Coronary artery (tissue), 2 donors: Measurements from ENCODE around the gene KRT82.

ENCODE experiments used
- DNase-seq: peaks from one replicate; pipeline ENCODE4 v3.0.0-alpha.2; 2017; ENCODE audit warnings: low spot score
- H3K27ac ChIP-seq, 2 donors: fragments of 200-600 bp; sonication (generic); one replicate each; pipeline ENCODE4 v1.5.1; 2016 to 2019
- H3K4me3 ChIP-seq: fragments of 200-600 bp; sonication (generic); 2 replicates; pipeline ENCODE4 v1.5.1; 2016; ENCODE audit warnings: mild to moderate bottlenecking, moderate library complexity
- TF ChIP-seq, protein P1 (sequence below): fragments of 200-600 bp; sonication (generic); IDR thresholded peaks from one replicate; pipeline ENCODE4 v1.5.1; 2019; ENCODE audit warnings: antibody characterized with exemption

The KRT82 gene

GRCh38 chr12:52427083-52427482, 20.9 kb upstream of the KRT82 start:
- TF ChIP-seq, protein P1, sequence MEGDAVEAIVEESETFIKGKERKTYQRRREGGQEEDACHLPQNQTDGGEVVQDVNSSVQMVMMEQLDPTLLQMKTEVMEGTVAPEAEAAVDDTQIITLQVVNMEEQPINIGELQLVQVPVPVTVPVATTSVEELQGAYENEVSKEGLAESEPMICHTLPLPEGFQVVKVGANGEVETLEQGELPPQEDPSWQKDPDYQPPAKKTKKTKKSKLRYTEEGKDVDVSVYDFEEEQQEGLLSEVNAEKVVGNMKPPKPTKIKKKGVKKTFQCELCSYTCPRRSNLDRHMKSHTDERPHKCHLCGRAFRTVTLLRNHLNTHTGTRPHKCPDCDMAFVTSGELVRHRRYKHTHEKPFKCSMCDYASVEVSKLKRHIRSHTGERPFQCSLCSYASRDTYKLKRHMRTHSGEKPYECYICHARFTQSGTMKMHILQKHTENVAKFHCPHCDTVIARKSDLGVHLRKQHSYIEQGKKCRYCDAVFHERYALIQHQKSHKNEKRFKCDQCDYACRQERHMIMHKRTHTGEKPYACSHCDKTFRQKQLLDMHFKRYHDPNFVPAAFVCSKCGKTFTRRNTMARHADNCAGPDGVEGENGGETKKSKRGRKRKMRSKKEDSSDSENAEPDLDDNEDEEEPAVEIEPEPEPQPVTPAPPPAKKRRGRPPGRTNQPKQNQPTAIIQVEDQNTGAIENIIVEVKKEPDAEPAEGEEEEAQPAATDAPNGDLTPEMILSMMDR, result no peak

GRCh38 chr12:52426034-52426433, 19.9 kb upstream of the KRT82 start:
- no peak for DNase-seq
- TF ChIP-seq, protein P1, result no peak
- Histone ChIP-seq H3K4me3 (no peak overlapping the region), H3K27ac (no peak overlapping the region)

More at GRCh38 chr12:52427083-52427482, 20.9 kb upstream of the KRT82 start:
- H3K27ac ChIP-seq, result no peak overlapping the region
- H3K4me3 ChIP-seq, result no peak overlapping the region
- no peak for DNase-seq

DNA sequence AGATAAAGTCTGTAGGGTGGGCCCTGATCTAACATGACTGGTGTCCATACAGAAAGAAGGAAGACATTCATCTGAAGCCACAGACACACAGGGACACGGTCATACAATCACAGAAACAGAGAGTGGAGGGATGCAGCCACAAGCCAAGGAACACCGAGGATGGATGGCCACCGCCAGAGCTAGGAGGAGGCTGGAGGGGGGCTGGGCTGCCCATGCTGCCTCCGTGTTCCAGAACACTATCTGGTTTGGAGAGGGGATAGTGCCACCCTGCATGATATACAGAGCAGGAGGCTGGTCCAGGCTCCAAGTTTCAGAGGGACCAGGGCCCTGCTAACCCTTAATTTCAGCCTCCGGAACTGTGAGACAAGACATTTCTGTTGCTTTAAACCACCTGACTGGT, 19.3 kb upstream of the KRT82 start:
- DNase-seq, result no peak
- TF ChIP-seq, protein P1, result no peak
- H3K4me3 ChIP-seq, result no peak overlapping the region

DNA sequence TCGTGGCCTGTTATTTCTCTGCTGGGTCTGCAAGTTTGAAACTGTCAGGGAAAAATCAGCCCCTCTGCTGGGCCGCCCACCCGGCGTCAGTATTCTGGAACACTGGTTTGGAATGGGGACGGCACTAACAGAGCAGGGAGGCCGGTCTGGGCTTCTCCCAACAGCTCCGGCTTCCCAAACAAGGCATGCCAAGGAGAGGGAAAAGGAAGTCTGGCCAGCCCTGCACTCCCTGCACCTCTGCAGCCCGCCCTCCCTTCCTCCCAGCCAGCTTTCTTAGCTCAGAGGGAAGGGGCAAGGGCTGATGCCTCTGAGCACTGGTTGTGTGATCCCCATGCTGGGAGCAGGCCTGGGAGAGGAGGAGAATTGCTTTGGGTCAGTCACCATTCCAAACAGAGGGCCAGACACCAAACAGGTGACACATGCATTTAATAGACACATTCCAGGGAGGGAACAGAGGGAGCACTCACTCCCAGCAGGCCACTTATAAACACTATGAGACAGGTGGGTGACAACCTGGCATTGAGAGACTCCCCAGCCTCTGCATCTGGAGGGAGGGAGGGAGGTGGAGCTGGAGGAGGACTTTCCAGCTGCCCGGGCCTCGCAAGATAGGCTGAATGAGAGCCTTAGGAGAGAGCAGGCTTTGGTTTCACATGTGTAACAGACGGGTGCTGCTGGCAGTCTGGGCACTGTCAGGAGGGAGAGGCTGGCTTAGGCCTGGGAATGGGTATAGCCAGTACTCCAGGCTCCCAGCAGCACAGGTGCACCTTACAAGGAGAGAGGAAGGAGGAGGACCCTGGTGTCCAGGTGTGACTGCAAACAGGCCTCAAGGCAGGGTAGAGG, 17.7 kb upstream of the KRT82 start:
- DNase-seq, result no peak
- peak overlapping the region in 1 of 2 donors; percentile 26 for H3K27ac ChIP-seq
- TF ChIP-seq, protein P1, result no peak
- H3K4me3 ChIP-seq, result no peak overlapping the region

More for the DNA sequence above, 19.3 kb upstream of the KRT82 start:
- H3K27ac ChIP-seq, result no peak overlapping the region

DNA sequence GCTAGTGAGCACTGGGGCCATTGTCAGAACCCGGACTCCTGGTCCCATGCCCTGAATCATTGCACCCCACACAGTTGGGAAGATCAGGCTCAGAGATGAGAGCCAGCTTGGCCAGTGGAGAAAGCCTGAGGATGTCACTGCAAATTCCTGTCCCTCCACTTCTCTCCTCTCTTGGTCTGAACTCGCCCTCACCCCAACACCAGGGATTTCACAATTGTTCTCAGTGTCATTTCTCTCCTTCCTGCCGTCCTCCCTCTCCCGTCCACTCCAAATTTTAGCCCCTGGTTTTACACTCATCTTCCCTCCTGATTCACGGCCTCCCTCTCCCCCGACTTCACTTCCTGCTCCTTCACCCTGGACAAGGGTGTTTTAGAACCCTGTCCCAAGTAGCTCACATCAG, 16.9 kb upstream of the KRT82 start:
- peak overlapping the region in 1 of 2 donors; percentile 26 for H3K27ac ChIP-seq
- H3K4me3 ChIP-seq, result no peak overlapping the region
- TF ChIP-seq, protein P1, result no peak
- no peak for DNase-seq

GRCh38 chr12:52419656-52420055, 13.5 kb upstream of the KRT82 start:
- Histone ChIP-seq H3K27ac (no peak overlapping the region), H3K4me3 (no peak overlapping the region)
- no peak for DNase-seq
- TF ChIP-seq, protein P1, result no peak

DNA sequence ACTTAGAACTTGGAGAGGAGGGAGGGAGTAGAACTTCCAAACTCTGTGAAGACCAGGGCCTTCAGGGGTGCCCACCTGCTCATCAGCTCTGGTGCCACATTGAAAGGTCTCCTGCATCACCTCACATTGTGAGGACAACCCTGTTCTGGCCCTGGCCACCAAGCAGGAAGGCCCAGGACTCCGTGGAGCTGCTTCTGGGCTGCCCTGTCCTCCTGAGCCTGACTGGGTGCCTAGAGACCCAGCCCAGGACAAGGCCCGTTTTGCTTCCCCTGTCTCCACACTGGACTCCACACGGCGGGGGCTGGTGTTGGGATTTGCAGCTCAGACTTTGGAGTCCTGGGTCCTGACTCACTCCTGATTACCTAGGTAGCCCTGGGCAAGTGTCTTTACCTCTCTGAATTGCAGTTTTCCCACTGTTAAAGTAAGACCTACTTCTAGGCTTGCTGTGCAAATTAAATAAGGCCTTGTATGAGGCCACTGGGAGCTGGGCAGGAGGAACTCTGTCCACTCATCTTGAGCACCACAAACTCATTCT, 12.5 kb upstream of the KRT82 start:
- Histone ChIP-seq H3K4me3 (no peak overlapping the region), H3K27ac (no peak overlapping the region)
- DNase-seq, result no peak
- TF ChIP-seq, protein P1, result no peak
